Measurements from ENCODE around the gene WDR81.
"Not testable (repeated sequence)": the region's sequence is repeated elsewhere in the genome, so short reads cannot be mapped to it uniquely, and the experiment has no call there.

The WDR81 gene

GRCh38 chr17:1730326-1731193 lies 6.1 kb downstream of the WDR81 start:
- no peak overlapping the region for H3K4me3 ChIP-seq (ENCODE audit: low read depth, low read length)

- H3K4me3 ChIP-seq (ENCODE audit: low read depth, low read length) = no peak overlapping the region
Observed at GRCh38 chr17:1731194-1731506, 6.6 kb downstream of the WDR81 start.

- H3K4me3 ChIP-seq (ENCODE audit: low read depth, low read length) = no peak overlapping the region
Observed at GRCh38 chr17:1732241-1732832, 7.8 kb downstream of the WDR81 start.

GRCh38 chr17:1732833-1733321 lies 8.4 kb downstream of the WDR81 start:
- no peak overlapping the region for H3K4me3 ChIP-seq (ENCODE audit: low read depth, low read length)

GRCh38 chr17:1733759-1734158 lies 9.3 kb downstream of the WDR81 start:
- H3K4me3 ChIP-seq (ENCODE audit: low read depth, low read length) = no peak overlapping the region

- no peak overlapping the region for H3K4me3 ChIP-seq (ENCODE audit: low read depth, low read length)
Observed at GRCh38 chr17:1735418-1735817, 10.9 kb downstream of the WDR81 start.

GRCh38 chr17:1735834-1736347 lies 11.4 kb downstream of the WDR81 start:
- no peak overlapping the region for H3K4me3 ChIP-seq (ENCODE audit: low read depth, low read length)

- H3K4me3 ChIP-seq (ENCODE audit: low read depth, low read length) = no peak overlapping the region
Observed at GRCh38 chr17:1736348-1737281, 12.1 kb downstream of the WDR81 start.

GRCh38 chr17:1737531-1738291 lies 13.2 kb downstream of the WDR81 start:
- H3K4me3 ChIP-seq (ENCODE audit: low read depth, low read length) = no peak overlapping the region

GRCh38 chr17:1741899-1742298 lies 17.4 kb downstream of the WDR81 start:
- not testable (repeated sequence) for H3K4me3 ChIP-seq (ENCODE audit: low read depth, low read length)

- no peak within 1 kb of the TSS for H3K4me3 ChIP-seq (ENCODE audit: low read depth, low read length)
Observed at GRCh38 chr17:1742371-1743087, 18.0 kb downstream of the WDR81 start, which contains the start of gene SERPINF2. Gene SERPINF2, plus strand, starts transcription at chr17:1742871. Its CDS starts 2,125 bp downstream, at chr17:1744996.

GRCh38 chr17:1743088-1743439 lies 18.6 kb downstream of the WDR81 start:
- no peak overlapping the region for H3K4me3 ChIP-seq (ENCODE audit: low read depth, low read length)

GRCh38 chr17:1744551-1745512 lies 20.3 kb downstream of the WDR81 start:
- H3K4me3 ChIP-seq (ENCODE audit: low read depth, low read length) = no peak overlapping the region

GRCh38 chr17:1745513-1746020 lies 21.1 kb downstream of the WDR81 start:
- H3K4me3 ChIP-seq (ENCODE audit: low read depth, low read length) = no peak overlapping the region

- no peak overlapping the region for H3K4me3 ChIP-seq (ENCODE audit: low read depth, low read length)
Observed at GRCh38 chr17:1746975-1747543, 22.6 kb downstream of the WDR81 start.

GRCh38 chr17:1750628-1751027 lies 26.1 kb downstream of the WDR81 start:
- no peak overlapping the region for H3K4me3 ChIP-seq (ENCODE audit: low read depth, low read length)

GRCh38 chr17:1752425-1753262 lies 28.1 kb downstream of the WDR81 start:
- no peak overlapping the region for H3K4me3 ChIP-seq (ENCODE audit: low read depth, low read length)
